ENCODE results near the gene MYO5C.
A peak's percentile ranks its signal among the peaks of the same experiment; 100 is the strongest.
"Not testable (repeated sequence)": the region's sequence is repeated elsewhere in the genome, so short reads cannot be mapped to it uniquely, and the experiment has no call there.

Gene MYO5C

GRCh38 chr15:52238989-52239525, 56.5 kb downstream of the MYO5C start:
- not testable (repeated sequence) for DNase-seq

GRCh38 chr15:52238149-52238548, 57.5 kb downstream of the MYO5C start:
- DNase-seq = no peak

- DNase-seq = no peak
Observed at GRCh38 chr15:52236013-52236412, 59.6 kb downstream of the MYO5C start.

GRCh38 chr15:52234596-52235541, 60.7 kb downstream of the MYO5C start:
- no peak for DNase-seq

- DNase-seq = peak; percentile 67
Observed at GRCh38 chr15:52233405-52233804, 62.2 kb downstream of the MYO5C start.

GRCh38 chr15:52232327-52232726, 63.3 kb downstream of the MYO5C start:
- DNase-seq = peak; percentile 55

- no peak for DNase-seq
Observed at GRCh38 chr15:52230073-52230472, 65.5 kb downstream of the MYO5C start.

GRCh38 chr15:52228921-52229320, 66.7 kb downstream of the MYO5C start:
- DNase-seq = no peak

GRCh38 chr15:52227456-52227855, 68.1 kb downstream of the MYO5C start:
- DNase-seq = peak; percentile 93

GRCh38 chr15:52225230-52225629, 70.4 kb downstream of the MYO5C start:
- no peak for DNase-seq

GRCh38 chr15:52224211-52224610, 71.4 kb downstream of the MYO5C start:
- DNase-seq = no peak

GRCh38 chr15:52221730-52222129, 73.9 kb downstream of the MYO5C start:
- no peak for DNase-seq

GRCh38 chr15:52220937-52221660, 74.5 kb downstream of the MYO5C start:
- no peak for DNase-seq

- DNase-seq = no peak
Observed at GRCh38 chr15:52220251-52220650, 75.4 kb downstream of the MYO5C start.

GRCh38 chr15:52218816-52219215, 76.8 kb downstream of the MYO5C start:
- no peak for DNase-seq

GRCh38 chr15:52218371-52218770, 77.2 kb downstream of the MYO5C start:
- peak; percentile 11 for DNase-seq

GRCh38 chr15:52217186-52217585, 78.4 kb downstream of the MYO5C start:
- DNase-seq = no peak

GRCh38 chr15:52214553-52214952, 81.1 kb downstream of the MYO5C start:
- no peak for DNase-seq

- no peak for DNase-seq
Observed at GRCh38 chr15:52213206-52213605, 82.4 kb downstream of the MYO5C start.

GRCh38 chr15:52208306-52208946, 87.2 kb downstream of the MYO5C start:
- DNase-seq = peak; percentile 84

GRCh38 chr15:52207191-52207590, 88.4 kb downstream of the MYO5C start:
- DNase-seq = no peak

GRCh38 chr15:52206446-52206845, 89.2 kb downstream of the MYO5C start:
- DNase-seq = no peak

- DNase-seq = no peak
Observed at GRCh38 chr15:52204657-52205056, 90.9 kb downstream of the MYO5C start.

Measured in OCI-M1 (cell line).